Germinal center (tissue), 1 donor: Measurements from ENCODE around the gene AHNAK2.

Source experiments
- DNase-seq: peaks from one replicate; pipeline ENCODE4 v3.0.0; 2012; ENCODE audit warnings: mixed read lengths, low spot score

Gene AHNAK2

DNA sequence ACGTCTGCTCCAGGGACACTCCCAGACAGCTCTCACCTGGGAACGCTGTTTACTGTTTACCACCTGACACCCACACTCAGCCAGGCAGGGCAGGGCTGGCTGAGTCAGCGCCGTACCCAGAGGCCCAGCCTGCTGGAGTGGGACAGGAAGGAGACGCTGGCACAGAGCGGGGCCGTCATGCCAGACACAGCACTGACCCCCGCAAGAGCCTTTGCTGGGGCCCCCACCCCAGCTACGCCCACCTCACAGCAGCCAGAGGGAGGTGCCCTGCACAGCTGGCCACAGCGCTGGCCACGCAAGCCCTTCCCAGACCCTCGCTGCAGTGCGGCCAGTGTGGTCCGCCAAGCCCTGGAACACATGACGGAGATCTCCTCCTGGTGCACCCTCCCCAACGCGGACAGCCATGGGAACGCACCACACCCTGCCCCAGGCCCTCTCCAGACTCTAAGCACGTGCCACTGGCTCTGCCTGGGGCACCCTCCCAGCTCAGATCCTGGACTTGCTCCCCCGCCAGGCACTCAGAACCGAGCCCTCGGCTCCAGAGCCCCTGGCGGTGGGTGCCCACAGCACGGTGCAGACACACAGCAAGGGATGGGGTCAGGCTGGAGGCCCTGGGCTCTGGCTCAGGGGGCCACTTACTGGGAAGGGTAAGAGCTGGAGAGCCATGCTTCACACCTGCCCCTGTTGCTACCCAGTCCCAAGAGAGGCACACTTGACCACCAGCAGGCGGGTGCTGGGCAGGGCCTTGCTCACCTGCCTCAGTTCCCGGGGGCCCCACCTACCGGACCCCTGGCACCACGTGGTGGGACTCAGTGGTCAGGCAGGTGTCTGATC lies 5.7 kb downstream of the AHNAK2 start:
- no peak for DNase-seq

DNA sequence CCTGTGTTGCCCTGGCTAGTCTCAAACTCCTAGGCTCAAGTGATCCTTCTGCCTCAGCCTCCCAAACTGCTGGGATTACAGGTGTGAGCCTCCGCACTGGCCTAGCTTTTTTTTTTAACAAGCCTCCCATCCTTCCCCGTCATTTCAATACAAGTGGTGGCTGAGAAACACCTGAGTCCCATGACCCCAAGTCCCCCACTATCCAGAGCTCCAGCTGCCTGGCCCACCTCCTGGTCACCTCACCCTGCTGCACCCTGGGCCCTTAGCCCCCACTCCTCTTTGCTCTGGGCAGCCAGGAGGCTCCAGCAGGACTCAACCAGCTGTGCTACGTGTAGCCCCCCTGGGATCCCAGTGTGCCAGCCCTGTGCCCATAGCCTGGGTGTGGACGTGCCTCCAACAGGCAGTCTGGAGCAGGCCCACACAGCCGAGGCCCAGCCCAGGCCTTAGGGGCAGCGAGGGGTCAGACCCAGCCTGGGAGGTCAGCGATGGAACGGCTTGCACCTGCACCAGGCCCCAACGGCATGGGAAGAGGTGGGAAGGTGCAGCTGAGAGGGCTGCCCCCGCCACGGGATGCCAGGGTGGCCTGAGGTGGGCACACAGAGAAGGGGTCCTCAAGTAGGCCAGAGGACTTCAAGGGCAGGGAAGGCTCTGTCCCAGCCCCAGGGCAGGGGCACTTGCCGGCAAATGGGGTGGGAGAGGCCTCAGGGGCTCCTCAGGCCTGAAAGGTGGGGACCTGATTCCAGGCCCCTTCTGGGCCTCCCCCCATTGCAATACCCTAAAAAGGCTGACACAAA lies 6.5 kb downstream of the AHNAK2 start:
- no peak for DNase-seq

DNA sequence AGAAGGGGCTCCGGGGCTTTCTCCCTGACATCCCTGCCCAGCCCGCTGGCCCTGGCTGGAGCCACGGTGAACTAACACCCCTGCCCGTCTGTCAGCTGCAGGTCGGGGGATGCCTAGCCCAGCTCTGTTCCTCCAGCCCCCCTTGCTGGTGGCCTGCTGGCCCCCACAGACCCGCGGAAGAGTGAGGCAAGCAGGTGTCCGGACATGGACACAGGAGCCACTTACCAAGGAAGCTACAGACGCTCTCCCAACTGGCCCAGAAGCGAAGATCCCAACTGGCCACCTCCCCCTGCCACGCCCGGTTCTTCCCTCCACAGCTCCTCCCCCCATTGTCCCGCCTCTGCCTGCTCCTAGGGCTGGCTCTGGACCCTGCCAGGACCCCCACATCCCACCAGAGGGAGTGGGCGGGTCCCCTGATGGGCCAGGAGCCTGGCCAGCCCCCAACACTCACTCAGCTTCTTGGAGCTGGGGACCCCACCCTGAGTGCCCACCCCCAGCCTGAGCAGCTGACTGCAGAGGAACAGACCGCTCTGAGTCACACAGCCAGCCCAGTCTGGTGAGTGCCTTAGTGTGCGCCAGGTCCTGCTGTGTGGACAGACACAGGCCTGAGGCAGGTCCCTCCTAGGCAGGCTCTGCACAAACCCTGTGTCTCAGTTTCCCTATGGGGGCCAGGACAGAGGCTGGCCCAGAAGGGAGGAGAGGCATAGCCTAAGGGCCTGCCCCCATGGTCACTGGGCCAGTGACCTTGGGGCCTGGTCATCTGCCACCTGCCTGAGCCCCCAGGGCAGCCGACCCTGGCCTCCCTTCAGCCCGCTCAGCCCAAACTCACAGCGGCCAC lies 7.7 kb downstream of the AHNAK2 start:
- no peak for DNase-seq

- no peak for DNase-seq
Observed at GRCh38 chr14:104969741-104970230, 8.4 kb downstream of the AHNAK2 start.

DNA sequence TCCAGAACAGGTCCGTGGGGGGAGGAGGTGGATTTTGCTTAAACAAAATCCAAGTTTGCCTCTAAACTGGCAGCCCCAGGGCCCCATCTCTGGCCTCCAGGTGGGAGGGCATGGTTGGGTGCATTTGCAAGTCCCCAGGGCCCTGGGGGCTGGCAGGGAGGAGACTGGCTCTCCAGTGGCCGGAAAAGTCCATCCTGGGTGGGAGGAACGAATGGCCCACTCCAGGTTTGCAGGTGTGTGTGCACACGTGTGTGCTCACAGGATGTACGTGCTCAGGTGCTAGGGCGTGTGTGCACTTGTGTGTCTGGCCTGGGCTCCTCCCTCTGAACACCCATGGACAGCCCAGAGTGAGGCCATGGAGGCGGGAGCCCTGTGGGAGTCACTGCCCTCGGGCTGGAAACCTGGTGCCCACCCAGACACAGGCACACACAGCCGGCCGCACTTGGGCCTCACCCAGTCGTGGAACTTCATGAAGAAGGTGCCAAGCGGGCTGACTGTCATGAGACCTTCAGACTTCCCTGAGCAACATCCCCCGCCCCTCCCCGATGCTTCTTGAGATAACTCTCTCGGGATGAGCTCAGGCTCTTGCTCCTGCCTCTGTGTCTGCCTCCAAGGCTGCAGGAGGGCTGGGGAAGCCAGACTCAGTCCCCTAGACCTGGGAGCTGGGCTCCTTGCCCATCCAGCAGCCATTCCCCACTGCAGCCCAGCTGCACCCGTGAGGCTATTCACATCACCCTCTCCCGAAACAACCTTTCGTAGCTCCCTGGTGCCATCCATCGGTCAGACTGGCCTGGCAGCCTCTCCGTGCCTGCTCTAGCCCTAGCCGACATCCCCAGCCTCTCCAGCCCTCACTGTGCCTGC lies 9.4 kb downstream of the AHNAK2 start:
- DNase-seq: no peak

DNA sequence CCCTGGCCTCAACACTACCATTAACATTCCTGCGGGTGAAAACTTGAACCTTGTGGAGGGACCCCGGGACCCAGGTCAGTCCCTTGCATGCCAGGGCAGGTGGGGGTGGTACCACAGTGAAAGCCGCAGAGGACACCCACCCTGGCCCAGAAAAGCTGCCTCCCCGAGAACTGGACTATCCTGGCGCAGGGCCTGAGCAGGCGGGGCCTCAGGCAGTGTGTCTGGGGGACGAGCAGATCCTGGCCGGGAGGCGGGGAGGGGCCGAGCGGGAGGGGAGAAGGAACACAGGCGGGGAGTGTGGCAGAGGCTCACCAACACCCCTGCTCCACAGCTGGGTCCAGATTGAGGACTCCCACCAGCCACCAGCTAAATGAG lies 10.0 kb downstream of the AHNAK2 start:
- no peak for DNase-seq

DNA sequence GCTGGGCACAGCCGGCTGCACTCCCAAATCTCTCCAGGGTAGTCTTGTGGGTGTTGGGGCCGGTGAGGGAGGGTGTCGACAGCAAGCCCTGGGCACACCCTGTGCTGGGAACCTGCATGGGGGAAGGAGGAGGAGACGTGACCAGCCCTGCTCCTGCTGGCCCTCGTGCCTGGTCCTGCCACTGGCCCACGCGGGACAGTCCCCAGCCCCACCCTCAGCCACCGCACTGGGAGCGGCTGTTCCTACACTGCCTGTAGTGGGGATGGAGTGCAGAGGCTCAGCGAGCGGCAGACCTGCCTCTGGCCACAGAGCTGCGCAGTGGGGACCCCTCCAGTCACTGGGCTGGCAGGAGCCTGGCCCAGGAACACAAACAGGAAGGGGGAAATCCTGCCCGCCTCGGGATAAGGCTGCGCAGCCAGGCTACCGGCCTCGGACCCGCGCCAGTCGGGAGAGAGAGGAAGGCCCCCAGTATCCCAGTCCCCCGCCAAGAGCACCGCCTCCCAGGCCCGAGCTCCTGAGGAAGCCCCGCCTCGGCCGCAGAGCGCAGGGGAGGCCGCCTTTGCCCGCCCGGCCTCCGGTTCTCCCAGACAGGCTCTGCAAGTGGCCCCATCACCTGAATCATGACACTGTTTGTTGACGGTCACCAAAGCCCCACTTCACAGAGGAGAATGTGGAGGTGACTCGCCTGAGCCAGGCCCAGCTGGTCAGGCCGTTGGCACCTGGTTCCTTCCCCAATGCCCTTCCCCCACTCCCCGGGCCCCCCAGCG lies 10.6 kb downstream of the AHNAK2 start:
- no peak for DNase-seq

GRCh38 chr14:104966981-104967385 lies 11.2 kb downstream of the AHNAK2 start:
- no peak for DNase-seq

DNA sequence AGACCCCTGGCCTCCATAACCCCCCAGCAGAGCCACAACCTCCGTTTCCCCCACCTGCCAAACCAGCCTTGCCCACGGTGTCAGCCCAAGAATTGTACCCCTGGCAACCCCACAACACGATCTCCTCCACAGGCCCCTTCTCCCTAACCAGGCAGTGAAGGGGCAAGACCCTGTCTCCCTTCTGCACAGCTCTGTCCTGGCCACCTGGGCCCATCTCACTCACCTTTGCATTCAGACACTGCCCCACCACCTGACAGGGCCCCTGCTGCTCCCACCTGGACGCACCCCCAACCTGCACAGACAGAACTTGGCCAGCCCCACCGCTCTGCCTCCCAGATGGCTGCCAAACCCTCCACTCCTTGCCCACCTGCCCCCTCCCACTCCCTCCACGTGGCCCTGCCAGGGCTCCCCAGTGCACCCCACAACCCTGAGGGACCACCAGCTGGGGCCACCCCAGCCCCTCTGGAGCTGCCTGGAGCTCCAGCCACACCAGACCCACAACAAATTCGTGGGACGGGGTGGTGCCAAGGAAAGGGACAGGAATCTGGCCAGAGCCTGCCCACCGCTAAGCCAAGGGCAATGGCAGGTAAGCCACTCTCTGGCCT lies 11.8 kb downstream of the AHNAK2 start:
- DNase-seq: no peak

DNA sequence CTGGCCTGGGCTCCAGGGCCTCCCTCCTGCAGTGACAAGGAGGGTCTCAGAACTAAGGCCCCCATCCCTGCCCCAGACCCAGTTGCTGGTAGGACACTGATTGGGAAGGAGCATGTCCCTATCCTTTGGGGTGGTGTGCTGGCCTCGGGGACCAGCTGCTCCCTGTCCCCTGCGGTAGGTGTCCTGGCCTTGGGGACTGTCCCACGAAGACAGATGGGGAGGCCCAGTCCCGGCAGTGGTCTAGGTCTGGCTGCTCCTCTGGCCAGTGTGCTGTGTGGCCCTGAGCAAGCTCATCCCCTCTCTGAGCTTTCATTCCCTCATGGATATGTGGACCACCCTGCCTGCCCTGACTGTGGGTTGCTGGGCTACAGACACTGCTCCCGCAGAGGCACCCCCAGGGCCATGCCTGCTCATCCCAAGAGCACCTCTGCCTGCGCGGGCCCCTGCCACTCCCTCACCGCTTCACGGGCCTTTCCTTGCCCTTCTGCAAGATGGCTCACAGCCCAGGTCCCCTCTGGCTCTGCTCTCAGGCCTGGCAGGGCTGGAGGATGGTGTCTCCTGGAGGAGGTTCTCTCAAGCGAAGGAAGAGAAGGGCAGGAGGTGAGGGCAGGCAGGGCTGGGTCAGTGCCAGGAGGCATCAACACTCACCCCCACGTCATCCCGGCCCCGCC lies 12.5 kb downstream of the AHNAK2 start:
- DNase-seq: no peak

GRCh38 chr14:104964546-104964945 lies 13.6 kb downstream of the AHNAK2 start:
- no peak for DNase-seq

DNA sequence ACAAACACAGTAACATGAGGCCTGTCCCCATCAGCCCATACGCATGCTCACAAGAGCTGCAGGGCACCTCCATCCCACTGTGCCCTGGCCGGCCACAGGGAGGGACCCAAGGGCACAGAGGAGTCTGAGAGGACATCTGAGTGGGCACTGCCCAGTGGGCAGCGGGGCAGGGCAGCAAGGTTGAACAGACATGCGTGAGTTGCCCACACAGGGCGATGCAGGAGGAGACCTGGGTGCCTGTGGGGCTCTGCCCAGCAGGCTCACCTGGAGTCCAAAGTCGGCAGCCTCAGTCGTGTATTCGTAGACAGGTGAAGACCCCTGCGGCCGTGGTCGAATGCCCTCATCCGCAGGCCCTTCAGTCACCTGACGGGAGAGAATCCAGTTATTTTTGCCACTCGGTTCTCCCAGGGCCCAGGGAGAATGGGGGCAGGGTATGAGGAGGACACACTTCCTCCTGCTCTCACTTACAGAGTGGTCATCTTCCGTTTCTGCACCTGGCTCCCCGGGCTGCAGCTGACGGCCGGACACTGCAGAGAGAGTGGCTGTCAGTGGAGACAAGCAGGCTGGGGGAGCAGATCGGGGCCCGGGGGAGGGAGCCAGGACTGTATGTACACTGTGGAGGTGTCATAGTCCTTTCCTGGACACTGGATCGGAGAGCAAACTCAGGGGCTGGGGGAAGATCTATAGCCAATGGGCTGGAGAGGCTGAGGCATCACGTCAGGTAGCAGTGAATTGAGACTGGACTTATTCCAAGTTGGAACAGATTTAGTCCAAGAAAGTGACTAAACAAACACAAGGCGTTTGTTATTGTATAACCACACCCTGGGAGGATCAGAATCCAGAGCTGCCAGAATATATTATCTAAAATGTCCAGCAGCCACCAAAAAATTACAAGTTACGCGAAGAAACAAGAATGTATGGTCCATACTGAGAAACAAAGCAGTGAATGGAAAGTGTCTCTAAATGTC lies 20.7 kb downstream of the AHNAK2 start:
- no peak for DNase-seq

DNA sequence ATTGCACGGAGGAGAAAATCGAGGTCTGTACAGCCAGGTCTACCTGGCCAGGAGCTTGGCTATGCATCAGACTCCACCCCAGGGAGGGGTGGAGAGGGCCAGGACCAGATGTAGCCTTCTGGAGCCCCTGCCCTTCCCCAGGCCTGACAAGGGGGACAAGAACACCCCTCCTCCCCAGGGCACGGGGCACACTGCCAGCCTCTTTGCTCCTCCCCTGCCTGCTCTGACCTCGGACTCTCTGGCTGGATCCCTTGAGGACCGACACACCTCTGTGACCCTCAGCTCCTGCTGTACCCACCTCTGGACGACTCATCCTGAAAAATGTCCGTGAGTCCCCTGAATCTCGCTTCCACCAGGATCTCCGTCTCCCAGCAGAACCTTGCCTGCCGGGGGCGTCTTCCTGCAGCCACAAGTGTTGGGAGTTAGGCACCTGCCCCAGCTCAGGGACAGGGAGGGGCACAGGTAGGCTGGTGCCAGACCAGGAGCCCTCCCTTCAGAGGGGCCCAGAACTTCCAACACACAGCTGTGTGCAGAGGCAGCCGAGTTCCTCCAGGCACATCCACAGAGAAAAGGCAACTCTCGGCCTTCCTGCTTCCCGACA lies 21.8 kb downstream of the AHNAK2 start:
- no peak for DNase-seq

- DNase-seq: no peak
Observed at GRCh38 chr14:104955396-104955770, 22.8 kb downstream of the AHNAK2 start.

GRCh38 chr14:104954746-104955395 lies 23.3 kb downstream of the AHNAK2 start:
- DNase-seq: no peak

DNA sequence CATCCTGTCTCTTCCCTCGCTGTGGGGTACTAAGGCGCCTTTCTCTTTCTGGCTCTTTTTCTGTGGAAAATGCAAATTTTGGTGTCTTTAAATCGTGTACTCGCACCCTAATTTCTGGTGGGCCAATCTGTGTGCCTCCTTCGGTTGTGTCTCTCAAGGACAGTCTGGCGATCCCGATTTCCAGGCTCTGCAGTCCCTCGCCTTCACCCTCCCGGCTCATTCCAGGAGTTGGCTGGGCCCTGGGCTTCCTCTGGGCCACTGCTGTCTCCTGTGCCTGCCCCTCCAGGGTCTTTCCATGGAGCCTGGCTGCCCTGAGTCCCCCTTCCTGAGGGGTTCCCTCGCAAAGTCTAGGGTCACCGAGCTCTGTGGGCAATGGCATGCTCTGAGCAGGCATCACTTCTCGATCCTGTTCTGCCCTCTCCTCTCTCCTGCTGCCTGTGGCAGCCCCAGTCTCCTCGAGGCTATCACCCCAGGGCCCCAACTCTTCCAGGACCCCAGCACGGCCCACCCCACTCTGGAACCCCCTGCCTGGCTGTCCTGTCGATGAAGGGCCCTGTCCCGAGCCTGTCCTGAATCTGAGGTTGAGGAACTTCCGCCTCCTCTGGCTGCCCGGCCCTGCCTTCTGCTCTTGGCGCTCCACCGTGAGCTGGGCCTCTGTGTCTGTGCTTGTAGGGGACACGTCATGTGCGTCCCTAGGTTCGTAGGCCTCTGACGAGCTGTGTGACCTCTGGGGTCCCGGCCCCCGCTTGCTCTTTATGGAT lies 24.1 kb downstream of the AHNAK2 start:
- no peak for DNase-seq

GRCh38 chr14:104953097-104953496 lies 25.1 kb downstream of the AHNAK2 start:
- no peak for DNase-seq
